ENCODE data around the gene CES5A.
"Not testable (repeated sequence)": the region's sequence is repeated elsewhere in the genome, so short reads cannot be mapped to it uniquely, and the experiment has no call there.

Gene CES5A

DNA sequence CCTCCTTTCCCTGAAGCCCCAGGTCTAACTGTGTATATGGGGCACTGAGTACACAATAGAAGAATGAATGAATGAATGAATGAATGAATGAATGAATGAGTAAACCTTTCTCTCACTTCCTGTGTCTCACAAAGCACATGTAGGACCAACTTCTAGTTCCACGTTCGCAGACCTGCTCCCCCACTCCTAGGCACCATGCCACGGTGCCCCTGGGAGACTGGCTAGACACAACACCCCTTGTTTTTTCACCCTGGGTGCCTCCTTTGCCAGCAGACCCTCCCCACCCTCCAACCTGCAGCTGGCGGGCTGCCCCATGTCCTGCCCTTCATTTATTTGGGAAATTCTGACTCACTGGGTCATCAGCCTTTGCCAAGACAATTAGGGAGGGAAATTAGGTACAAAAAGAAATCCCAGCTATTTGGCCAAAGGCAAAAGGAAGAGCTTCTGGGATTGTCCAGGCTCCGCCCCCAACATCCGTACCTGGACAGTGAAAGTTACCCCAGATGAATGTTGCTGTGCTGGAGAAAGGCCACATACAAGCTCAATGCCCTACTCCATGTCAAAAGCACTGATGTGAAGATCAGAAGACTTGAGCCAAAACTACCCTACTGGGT lies 50.0 kb downstream of the CES5A start:
- DNase-seq, result no peak

DNA sequence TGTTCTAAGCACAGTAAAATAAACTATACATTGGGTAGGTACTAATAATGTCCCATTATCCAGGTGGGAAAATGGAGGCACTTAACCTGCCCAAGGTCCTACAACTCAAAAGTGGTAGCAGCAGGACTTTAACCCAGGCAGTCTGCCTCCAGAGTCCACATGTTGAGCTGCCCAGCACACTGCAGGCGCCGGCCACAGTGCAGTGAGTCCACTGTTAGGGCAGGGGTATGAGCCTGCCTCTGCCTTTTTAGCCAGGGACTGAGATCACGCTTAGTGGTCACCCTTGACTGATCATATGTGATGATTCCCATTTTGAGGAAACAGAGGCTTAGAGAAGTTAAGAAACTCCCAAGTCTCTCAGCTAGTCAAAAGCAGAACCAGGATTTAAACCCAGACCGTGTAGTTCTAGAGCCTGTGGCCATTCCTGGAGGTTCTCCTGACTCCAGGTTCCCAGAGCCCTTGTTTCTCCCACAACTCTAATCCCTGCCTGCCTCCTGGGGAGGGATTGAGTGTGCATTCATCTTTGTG lies 50.6 kb downstream of the CES5A start:
- DNase-seq, result no peak

DNA sequence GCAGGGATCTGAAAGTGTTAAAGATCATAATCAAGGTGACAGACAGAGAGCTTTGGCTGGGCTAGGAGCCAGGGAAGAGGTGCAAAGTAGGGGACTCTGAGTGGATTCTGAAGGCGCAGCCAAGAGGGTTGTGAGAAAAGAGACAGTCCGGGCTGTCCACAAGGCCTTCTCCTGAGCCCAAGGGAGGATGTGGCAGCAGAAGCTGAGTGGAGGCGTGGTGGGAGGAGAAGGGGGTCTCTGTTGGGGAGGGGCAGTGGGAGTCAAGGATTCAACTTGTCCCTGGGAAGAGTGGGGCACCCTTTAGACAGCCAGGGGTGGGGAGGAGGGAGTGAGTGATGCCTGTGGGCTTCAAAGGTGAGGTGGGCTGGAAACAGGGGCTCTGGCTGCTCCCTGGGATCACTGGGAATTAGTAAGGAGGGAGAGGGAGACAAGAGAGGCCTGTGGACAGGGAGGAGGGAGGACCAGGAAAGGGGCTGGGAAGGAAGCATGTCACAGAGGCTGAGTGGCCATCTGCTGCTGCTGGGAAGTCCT lies 52.8 kb downstream of the CES5A start:
- DNase-seq, result no peak

DNA sequence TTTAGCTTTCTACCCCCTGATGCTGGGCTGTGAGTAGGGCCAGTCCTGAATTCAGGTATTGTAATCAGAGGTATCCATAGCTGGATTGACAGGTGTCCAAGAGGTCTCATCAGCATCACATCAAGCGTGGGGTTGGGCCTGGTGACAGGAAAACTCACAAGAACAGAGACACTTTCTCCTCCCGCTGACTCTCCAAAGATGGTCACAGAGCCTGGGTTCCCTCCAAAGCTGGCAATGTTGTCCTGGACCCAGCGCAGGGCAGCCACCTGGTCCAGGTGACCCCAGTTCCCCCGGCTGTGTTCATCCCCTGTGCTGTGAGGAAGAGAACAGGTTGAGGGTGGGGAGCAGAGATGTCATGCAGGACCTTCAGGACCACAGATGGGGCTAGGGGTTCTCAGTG lies 54.0 kb downstream of the CES5A start:
- DNase-seq, result no peak

DNA sequence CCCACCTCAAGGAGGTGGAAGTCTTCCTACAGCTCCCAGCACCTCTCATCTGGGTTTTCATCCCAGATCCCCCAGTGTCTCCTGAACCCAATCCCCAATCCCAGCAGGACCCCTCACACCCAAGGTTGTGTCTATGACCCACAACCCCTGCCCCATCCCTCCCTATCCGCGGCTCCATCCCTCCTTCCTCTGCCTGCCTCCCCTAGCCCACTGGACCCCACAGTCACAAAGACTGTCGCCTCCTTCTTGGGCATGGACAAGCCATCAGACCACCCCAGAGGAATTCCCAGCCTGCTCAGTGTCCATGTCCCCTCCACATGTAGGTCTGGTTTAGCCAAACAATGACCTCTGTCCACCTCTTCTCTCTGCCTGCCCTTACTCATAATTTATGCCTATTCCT lies 54.6 kb downstream of the CES5A start:
- DNase-seq, result no peak

DNA sequence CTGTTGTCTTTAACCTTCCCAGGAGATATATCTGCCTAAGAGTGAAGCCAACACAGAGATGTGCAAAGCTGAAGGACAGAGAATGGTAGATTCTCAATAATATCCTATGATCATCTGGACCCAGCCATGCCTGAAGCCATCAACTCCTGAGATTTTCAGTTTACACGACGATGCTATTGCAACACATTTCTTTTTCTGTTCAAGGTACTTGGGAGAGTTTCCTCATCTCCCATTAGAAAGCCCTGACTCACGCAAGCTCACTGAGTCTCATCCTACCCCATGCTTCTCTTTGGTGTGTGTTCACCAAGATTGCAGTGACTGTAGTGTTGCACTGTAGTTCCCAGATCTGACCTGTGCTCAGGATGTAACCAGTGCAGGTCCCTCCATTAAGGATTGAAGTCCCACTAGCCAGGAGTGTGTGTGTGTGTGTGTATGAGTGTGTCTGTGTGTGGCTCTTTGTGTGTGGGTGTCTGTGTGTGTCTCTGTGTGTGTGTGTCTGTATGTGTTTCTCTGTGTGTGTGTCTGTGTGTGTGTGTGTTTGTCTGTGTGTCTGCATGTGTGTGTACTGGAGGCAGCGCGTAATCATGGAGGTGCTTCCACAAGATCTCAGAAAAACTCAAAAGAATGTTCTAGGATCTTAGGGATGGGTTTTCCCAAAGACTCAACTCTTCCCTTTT lies 57.8 kb downstream of the CES5A start:
- DNase-seq, result no peak

DNA sequence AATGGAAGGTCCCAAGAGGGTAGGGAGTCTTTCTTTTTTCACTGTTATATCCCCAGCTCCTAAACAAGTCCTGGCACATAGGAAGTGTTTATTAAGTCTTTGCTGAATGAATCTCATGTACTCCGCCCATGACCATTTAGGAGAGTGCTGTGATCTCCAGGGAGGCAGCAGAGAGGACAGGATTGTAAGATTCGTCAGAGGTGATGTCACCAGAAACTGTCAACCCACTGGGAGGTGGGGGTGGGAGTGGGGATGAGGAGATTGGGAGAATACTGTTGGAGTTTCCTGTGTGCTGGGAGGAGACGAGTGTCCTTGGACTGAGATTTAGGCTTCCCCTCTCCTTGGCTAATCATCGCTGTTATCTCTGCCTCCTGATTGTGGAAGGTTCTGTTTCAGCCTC lies 59.0 kb downstream of the CES5A start:
- DNase-seq, result not testable (repeated sequence)

DNA sequence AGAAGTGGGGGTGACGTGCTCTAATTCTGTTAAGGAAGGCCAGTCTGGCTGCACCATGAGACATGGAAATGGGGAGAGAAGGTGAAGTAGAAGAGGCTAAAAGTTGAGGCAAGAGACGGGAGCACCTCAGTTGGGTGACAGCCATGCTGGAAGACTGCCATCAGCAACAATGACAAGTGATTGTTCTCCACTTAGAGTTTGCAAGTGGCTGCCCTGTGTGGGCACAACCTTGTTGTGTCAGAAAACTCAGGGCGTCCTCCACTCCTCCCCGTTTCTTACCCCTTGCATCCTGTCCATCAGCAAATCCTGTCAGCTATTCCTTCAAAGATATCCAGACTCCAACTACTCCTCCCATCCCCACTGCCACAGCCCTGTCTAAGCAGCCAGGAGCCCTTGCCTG lies 59.9 kb downstream of the CES5A start:
- no peak for DNase-seq

DNA sequence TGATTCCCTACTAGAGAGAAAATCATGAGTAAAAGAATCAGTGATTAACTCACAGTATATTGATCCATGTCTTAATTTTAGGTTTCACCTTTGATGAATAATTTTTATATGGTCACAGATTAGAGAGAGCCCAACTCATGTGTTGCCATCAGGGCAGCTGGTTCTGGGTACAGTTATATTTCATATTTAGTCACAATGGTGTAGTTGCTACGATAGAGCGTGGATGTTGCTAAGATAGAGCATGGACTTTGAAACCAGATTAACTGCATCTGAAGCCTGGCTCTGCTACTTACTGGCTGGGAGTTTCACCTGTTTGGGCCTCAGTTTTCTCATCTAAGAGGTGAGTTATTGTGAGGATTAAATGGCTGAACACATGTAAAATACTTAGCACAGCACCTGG lies 61.0 kb downstream of the CES5A start:
- DNase-seq, result not testable (repeated sequence)

DNA sequence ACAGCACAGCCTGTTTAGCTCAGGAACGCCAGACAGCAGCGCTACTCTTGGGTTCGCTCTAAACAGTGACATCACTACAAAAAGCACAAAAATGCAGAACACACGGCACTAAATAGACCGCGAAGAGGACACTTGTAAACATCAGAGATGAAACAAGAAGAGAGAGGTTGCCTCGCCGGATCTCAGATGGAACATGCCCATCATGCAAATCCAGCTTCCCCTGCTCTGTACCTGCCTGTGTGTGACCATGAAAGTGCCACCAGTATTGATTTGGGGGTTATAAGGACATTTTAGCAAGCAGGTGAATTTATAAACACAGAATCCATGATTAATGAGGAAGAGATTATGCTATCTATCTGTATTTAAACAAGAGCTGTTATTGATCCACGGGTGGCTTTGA lies 61.4 kb downstream of the CES5A start:
- DNase-seq, result not testable (repeated sequence)

DNA sequence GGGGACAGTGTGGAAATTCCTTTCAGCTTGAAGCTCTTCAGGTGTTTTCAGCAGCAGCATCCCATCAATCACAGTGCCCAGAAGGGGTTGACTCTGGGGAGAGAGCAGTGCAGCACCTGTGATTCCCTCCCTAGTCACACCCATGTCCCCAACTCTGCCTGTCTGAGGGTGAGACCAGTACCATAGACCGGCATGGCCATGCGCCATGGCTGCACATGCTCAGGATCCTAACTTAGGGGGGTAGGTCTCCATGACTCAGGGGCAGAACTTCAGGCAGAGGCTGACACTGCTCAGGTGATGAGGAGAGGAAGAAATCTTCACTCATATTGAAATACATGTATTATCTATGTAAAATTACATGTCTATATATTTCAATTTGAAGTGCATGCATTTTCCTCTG lies 62.2 kb downstream of the CES5A start:
- no peak for DNase-seq

DNA sequence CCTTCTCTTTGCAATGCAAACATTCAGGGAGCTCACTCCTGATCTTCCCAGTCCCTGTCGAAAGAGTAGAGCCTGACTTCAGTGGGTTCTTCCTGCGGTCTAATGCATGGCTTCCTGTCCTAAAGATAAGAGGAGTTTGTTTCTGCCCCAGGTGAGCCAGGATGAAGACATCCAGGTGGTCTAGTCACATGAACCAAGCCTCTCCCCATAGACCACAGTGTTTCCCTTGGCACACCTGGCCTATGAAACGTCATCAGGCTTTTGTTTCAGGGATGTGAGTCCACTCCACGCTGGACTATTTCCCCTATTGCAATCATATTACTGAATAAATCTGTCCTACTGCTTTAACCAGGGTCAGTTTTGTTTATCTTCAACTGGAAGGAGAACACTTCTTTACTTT lies 63.4 kb downstream of the CES5A start:
- DNase-seq, result no peak

DNA sequence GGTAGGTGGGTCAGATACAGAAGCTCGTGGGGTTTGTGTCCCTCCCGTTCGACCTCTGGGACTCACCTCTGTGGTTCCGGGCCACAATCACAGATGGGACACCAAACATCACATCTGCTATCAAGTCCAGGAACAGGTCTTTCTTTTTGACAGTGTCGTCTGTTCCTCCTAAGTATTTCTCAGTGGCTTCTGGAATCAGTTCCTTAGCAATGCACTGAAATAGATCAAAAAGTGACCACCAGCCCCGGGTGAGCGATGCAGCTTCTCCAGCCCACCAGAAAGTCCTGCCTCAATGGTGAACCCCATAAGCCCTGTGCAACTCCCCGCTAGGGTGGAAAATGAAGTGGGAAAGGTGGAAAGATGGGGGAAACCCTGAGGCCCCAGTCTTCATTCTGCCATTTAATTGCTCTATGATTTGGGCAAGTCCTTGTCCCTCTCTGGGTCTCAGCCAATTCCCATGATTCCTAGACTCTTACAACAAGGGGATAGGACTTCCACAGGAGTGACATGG lies 64.7 kb downstream of the CES5A start:
- DNase-seq, result no peak

DNA sequence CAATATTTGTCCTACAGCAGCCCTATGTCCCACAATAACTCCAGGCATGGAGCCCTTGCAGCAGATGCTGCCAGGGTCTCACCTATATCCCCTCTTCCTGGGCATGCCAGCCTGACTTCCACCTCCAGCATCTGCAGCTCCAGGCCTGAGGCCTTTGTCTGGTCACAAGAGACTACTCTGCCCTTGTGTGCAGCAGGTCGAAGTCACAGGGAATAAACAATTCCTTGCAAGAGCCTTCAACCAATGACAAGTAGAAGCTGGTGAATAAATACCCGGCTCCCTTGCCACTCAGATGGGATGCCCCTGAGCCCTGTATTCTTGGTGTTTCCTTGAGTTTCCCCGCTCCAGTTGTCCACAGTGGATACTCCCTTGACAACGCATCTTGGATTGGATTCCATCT lies 65.3 kb downstream of the CES5A start:
- no peak for DNase-seq

DNA sequence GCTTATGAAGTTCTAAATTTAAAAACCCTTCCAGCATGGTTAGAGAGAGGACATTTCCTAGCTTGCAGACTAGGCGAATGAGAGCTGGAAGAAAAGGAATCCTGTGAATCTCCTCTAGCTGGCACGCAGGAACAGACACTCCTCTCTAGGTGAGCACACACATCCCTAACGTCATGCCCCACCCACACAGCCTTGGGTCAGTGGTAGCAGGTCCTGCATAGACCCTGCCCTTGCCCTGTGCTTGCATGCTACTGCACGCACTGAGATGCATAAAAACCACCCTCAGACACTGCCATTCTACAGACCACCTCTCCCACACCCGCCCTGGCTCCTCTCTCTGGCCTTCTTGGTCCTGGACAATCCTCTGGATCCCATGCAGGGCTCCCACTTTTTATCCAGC lies 65.8 kb downstream of the CES5A start:
- no peak for DNase-seq

DNA sequence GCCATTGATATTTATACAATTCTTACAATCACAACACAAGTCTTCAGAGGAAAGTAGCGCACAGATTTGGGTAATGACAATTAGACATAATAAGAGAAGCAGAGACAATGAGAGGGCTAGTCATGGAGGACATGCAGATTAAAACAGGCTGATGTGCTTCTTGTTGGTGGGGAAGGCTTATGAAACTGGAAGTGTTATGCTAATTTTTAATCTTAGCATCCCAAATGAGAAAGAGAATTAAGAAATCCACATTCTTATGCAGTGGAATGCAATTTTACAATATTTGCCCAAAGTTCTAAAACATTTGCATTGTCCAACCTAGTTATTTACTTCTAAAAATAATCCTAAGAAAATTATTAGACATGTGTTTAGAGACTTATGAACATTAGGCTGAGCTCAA lies 66.9 kb downstream of the CES5A start:
- DNase-seq, result not testable (repeated sequence)

DNA sequence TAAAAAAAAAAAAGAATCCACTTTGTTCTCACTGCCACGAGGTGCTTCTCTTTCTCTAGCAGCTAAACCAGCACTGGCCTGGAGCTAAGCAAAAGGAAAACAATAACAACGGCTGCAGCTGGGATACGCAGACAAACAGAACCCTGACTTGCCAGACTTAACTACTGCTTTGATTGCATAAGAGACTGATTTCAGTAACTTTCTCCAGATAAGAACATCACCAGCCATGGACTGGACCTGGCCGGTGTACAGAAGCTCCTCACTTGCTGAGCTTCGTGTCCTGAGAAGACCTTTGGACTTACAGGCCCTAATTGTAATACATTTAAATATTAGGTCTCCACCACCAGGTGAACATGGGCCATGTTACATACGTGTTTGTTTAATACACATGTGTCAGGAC lies 70.1 kb downstream of the CES5A start:
- DNase-seq, result not testable (repeated sequence)

DNA sequence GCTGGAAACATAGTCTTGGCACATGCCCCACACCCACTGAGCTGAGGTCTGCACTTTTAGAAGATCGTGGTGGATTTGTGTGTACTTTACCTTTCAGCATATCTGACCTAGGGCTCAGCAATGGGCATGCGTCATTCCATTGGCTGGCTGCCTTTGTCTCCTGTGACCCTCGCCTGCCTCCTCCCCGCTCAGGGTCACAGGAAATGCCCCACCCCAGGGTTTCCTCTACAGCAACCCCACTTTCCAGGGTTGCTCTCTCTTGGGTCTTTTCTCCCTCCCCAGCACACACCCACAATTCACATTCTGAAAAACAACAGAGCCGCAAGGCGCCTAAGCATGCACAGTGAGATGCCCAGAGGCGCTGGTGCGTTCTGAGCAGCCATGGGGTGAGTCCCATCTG lies 71.5 kb downstream of the CES5A start:
- not testable (repeated sequence) for DNase-seq
